BLaER1 treated with 17β-estradiol and CSF1 and Interleukin-3, amounts not matched to agents 10 nM and 100 nM (cell line): ENCODE results near the gene ASS1.

Experiments
- H3K27ac ChIP-seq, 11 experiments: shearing (Covaris generic); formaldehyde crosslinking; 2 replicates each; pipeline ENCODE4 v1.8.1; 2022
- H3K27me3 ChIP-seq, 11 experiments: shearing (Covaris generic); formaldehyde crosslinking; 2 replicates each; pipeline ENCODE4 v1.8.1; 2022
- H3K36me3 ChIP-seq, 11 experiments: shearing (Covaris generic); formaldehyde crosslinking; 2 replicates each; pipeline ENCODE4 v1.8.1; 2022
- H3K4me1 ChIP-seq, 10 experiments: shearing (Covaris generic); formaldehyde crosslinking; 2 replicates each; pipeline ENCODE4 v1.8.1; 2022
- H3K4me2 ChIP-seq, 11 experiments: shearing (Covaris generic); formaldehyde crosslinking; 2 replicates each; pipeline ENCODE4 v1.8.1; 2022
- H3K4me3 ChIP-seq, 10 experiments: shearing (Covaris generic); formaldehyde crosslinking; 2 replicates each; pipeline ENCODE4 v1.8.1; 2022
- H3K9ac ChIP-seq, 11 experiments: shearing (Covaris generic); formaldehyde crosslinking; 2 replicates each; pipeline ENCODE4 v1.8.1; 2022
- H3K9me3 ChIP-seq, 11 experiments: shearing (Covaris generic); formaldehyde crosslinking; replicated peaks in 1 of 11; 2 replicates each; pipeline ENCODE4 v1.8.1; 2022
- H4K20me1 ChIP-seq, 11 experiments: shearing (Covaris generic); formaldehyde crosslinking; 2 replicates each; pipeline ENCODE4 v1.8.1; 2022
- Cebpa-rat ChIP-seq, 11 experiments: shearing (Covaris generic); IDR thresholded peaks; 2 replicates each; pipeline ENCODE4 v1.8.1; 2022

Gene ASS1

DNA sequence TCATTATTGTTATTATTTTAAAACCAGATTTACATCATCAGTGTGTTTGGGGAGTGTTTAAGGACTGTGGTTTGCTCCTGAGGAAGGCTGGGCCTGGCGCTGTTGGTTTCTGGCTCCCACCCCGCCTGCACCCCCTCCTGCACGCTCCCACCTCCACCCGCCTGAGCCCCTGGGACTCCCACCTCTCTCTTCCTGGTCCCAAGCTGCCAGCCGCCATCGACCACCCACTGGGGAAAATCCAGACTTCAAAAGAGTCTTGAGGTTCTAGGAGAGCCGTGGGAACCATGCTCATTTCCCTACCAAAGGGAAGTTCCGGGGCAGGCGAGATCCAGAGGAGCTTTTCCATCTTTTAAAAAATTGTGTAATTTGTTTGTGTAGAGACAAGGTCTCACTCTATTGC, 99.6 kb downstream of the ASS1 start:
- TF ChIP-seq Cebpa-rat (IDR thresholded peaks at IDR 0.05): no peak
- H3K4me3 ChIP-seq: no peak overlapping the region
- H3K9me3 ChIP-seq: peaks cover 0 to 8% (median 5%) of the 10 kb centered on the region in 11 experiments; a peak in 17 of 22 replicates
- H3K4me1 ChIP-seq: peaks cover 9 to 47% (median 29%) of the 10 kb centered on the region in 10 experiments; a peak in 19 of 20 replicates
- no peaks in the 10 kb centered on the region for H3K36me3 ChIP-seq
- no peak overlapping the region for H3K9ac ChIP-seq
- no peaks in the 10 kb centered on the region; a peak in 1 of 22 replicates for H4K20me1 ChIP-seq
- peak overlapping the region; percentile 14 to 61 (median 37); a peak in 18 of 22 replicates for H3K4me2 ChIP-seq
- H3K27me3 ChIP-seq: peaks cover 0 to 13% (median 0%) of the 10 kb centered on the region in 11 experiments; a peak in 9 of 22 replicates
- no peak overlapping the region; a peak in 1 of 22 replicates for H3K27ac ChIP-seq

DNA sequence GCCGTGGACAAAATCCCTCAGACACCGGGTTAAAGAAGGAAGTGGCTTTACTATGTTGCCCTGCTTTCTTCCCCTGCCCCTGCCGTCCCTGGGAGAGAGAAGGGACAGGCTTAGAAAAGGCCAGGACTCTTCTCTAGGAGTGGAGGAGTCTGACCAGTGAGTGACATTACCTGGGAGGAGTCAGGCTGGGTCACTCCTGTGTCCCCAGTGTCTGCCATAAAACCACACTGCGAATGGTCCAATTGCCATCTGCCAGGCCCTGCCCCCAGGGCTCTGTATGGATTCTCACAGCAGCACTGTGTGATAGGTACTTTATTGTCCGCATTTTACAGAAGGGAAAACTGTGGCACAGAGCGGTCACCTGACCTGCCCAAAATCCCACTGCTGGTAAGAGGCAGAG, 103.3 kb downstream of the ASS1 start:
- Histone ChIP-seq H3K4me1 (peaks cover 9 to 19% (median 13%) of the 10 kb centered on the region in 10 experiments; a peak in 19 of 20 replicates), H3K4me3 (no peak overlapping the region), H3K36me3 (no peaks in the 10 kb centered on the region), H3K4me2 (no peak overlapping the region), H3K9ac (no peak overlapping the region), H3K27ac (no peak overlapping the region), H4K20me1 (no peaks in the 10 kb centered on the region), H3K27me3 (no peaks in the 10 kb centered on the region), H3K9me3 (peaks cover 0 to 10% (median 7%) of the 10 kb centered on the region in 11 experiments; a peak in 17 of 22 replicates)
- no peak for TF ChIP-seq Cebpa-rat (IDR thresholded peaks at IDR 0.05)

GRCh38 chr9:130549093-130549735, 104.5 kb downstream of the ASS1 start:
- H3K4me3 ChIP-seq: no peak overlapping the region
- no peak overlapping the region for H3K4me2 ChIP-seq
- H3K4me1 ChIP-seq: peaks cover 0 to 8% (median 2%) of the 10 kb centered on the region in 10 experiments; a peak in 13 of 20 replicates
- no peaks in the 10 kb centered on the region for H3K27me3 ChIP-seq
- H3K36me3 ChIP-seq: no peaks in the 10 kb centered on the region
- H3K9me3 ChIP-seq: peaks cover 0 to 10% (median 7%) of the 10 kb centered on the region in 11 experiments; a peak in 17 of 22 replicates
- H3K9ac ChIP-seq: no peak overlapping the region
- TF ChIP-seq Cebpa-rat (IDR thresholded peaks at IDR 0.05): no peak
- H3K27ac ChIP-seq: no peak overlapping the region
- H4K20me1 ChIP-seq: no peaks in the 10 kb centered on the region
